ENCODE data around the gene SOCS7.

The SOCS7 gene

DNA sequence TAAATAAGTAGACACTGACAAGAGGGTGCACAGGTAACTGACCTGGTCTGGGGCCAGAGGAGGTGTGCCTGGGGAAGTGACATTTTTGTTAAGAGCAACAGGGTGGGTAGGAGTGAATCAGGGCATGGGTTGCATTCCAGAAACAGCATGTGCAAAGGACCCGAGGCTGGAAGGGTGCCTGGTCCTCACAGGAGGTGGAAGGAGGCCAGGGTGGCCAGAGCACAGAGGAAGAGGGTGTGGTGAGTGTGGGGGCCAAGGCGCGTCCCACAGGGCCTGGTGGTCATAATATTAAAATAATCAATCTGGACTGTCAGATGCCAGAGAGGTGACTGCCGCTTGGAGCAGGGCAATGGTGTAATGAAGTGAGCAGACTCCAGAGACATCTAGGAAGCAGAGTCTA lies 90.9 kb downstream of the SOCS7 start:
- no peak for DNase-seq (ENCODE audit: low spot score)

- no peak for DNase-seq (ENCODE audit: low spot score)
Observed at GRCh38 chr17:38443356-38444031, 91.8 kb downstream of the SOCS7 start.

GRCh38 chr17:38444151-38444550 lies 92.5 kb downstream of the SOCS7 start:
- peak; percentile 79 for DNase-seq (ENCODE audit: low spot score)

DNA sequence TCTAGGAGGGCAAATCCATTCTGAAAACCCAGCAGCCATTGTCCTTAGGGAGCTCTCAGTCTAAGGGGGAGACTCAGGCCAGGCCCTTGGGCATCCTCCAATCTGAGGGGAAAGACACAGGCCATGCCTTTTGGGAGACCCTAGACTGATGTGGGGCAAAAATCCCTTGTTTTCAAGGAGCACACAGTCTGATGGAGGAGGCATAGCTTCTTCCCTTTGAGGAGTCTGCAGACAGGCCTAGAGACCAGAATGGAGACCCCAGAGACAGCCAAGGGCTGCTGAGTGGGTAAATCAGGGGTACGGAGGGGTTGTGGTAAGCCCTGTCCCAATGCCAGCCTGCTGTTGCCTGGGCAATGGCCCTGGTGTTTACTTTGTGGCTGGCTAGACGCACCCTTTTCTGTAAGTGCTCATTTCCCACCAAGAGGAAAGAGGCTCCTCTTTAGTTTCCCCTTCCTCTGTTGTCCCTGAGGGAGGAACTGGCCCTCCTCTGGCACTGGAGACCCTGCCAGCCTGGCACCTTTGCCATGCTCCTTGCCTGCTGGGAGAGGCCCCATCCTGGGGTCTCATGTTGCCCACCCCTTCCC lies 96.0 kb downstream of the SOCS7 start:
- DNase-seq (ENCODE audit: low spot score) = no peak

DNA sequence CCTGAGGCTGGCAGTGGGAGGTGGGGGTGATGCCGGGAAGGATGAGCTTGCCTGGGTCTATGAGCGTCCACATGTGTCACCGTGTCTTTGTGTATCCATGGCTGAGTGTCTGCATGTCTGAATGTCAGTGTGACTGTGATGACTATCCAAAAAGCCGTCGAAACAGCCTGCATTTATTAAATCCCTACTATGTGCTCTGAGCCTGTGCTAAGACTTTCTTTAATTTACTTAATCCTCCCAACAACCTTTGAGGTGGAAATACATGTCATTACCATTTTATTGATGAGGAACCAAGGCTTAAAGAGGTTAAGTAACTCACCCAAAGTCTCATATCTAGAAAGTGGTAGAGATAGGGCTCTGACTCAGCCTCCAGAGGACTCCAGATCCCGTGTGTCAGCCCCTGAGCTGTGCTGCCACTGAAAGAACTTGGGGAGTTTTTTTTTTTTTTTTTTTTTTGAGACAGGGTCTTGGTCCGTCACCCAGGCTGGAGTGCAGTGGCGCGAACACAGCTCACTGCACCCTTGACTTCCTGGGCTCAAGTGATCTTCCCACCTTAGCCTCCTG lies 96.6 kb downstream of the SOCS7 start:
- DNase-seq (ENCODE audit: low spot score) = no peak

DNA sequence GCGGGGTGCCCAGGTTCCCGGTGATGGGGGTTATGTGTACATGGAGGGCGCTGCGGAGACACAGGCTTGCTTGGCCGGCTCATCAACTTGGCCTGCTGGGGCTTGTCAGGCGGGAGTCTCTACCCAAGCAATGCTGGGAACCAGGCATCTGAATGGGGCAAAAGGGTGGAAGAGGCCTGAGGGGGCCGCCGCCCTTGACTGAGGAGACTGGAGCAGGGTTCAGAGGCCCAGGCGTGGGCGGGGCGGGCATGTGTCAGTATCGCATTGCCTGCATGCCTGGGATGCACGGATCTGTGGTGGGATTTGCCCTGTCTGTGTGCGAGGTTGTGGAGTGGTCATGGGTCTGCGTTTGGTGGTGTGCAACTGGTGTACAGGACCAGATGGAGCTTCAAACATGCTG lies 97.7 kb downstream of the SOCS7 start:
- no peak for DNase-seq (ENCODE audit: low spot score)

DNA sequence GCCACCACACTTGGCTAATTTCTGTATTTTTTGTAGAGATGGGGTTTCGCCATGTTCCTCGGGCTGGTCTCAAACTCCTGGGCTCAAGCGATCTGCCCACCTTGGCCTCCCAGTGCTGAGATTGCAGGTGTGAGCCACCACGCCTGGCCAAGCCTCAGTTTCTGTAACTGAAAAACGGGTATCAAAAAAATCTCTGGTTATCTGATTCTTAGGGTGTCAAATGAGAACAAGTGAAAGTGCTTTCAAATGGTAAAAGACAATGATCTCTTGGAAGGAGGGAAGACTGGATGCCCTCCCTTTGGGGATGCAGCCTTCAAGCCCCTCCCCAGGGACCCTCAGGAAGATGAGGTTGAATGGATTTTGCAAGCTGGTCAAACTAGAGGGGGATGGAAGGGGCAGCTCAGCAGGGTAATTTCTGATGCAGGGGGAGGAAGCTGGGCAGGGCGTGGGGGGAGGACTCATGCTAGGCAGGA lies 98.9 kb downstream of the SOCS7 start:
- DNase-seq (ENCODE audit: low spot score) = no peak

- no peak for DNase-seq (ENCODE audit: low spot score)
Observed at GRCh38 chr17:38451030-38451839, 99.6 kb downstream of the SOCS7 start.

GRCh38 chr17:38451840-38452529 lies 100.3 kb downstream of the SOCS7 start:
- no peak for DNase-seq (ENCODE audit: low spot score)

DNA sequence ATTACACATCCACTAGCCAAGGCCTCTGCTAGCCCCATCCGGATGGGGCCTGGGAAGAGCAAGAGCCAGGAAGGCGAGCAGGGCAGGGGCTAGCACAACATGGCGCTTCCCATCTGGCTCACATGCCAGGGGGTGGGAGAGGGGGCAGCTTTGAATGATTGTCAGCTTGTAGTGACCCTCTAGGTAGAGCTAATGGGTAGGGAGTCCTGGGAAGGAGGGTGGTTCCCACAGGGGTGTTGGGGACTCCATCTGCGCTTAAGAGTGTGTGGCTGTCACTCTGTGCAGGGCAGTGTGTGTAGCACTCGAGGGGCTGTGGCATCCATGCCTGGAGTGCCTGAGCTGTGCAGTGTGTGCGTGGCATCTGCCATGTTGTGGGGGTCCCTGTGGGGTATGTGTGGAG lies 101.1 kb downstream of the SOCS7 start:
- DNase-seq (ENCODE audit: low spot score) = no peak

- no peak for DNase-seq (ENCODE audit: low spot score)
Observed at GRCh38 chr17:38453951-38454421, 102.3 kb downstream of the SOCS7 start.

- peak; percentile 93 for DNase-seq (ENCODE audit: low spot score)
Observed at GRCh38 chr17:38454532-38454931, 102.9 kb downstream of the SOCS7 start.

Data from putamen (tissue), 1 donor.